NK-92 (cell line): ENCODE results near the gene DESI2.

Source experiments
- DNase-seq: peaks from one replicate; lab custom pipeline; 2025; ENCODE audit not compliant: unreplicated experiment; lab: John Stamatoyannopoulos, UW

Gene DESI2

DNA sequence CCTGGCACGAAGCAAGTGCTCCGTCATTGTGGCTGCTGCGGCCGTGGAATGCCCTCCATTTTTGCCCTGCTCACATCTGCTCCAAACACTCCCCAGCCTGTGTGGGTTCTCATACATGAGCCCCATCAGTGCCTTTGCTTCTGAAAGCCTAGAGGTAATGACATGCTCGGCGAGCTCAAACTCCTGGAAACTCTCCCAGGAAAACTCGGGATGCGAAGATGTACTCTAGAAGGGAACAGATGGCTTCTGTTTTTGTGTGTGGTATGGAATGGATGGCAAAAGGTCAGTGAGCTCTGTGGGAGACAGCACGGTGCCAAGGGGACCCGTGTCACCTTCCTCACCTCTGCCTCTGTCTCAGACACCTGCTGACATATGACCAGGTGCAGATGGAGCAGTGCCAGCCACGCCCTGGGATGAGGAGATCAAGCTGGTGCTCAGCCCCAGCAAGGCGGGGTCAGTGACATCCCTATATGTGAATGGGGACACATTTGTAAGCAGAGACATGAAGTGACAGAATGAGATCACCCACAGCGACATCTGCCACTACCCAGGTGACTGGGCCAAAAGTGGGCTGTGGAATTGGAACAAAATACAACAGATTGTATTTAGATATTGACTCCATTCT, 98.5 kb downstream of the DESI2 start:
- no peak for DNase-seq

DNA sequence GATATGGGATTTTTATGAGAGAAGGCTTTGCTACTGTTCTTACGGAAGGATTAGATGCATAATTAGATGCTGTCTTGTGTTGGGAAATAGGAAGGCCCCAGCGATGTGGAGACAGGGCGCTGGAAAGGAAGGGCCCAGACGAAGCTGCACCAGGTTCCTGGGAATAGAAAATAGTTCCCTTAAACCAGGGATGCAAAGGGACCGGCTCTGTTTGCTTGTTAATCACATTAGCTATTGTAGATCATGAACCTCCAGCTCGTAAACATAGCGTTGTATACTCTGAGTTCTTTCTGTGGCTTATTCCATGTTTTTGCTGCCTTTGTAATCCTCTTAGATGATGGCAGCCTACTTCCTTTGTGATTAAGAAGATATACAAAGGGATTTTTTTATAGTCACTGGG, 102.7 kb downstream of the DESI2 start:
- no peak for DNase-seq

DNA sequence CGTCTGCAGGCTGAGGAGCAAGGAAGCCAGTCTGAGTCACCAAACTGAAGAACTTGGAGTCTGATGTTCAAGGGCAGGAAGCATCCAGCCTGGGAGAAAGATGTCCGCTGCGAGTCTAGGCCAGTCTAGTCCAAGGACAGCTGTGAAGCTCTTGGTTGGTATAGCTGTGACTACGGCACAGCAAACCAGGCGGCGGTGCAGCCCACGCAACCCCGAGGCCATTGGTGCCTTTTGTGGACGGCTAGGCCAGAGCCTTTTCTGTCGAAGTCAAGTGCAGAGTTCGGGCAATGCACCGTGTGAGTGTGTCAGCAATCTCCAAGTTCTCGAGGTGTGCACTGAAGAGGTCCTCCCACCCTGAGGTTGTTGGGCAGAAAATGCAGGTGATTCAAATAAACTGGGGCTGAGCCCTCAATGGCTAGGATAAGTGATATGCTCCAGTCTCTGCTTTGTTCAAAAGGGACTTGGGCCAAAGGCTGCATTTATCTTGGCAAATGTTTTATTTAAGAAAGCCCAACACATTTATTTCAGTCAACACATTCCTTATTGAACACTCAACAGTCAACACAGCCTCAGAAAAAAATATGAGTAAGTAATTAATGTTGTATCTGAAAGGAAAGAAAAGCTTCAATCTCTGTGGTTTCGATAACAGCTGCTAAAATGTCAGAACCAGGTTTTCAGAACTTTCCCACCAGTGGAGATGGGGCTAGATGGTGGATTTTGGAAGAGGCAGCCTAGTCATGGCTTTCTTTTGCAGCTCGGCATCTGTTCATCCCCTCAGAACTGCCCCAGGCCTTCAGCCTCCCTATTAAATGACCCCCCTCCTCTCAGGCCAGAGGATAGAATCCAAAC, 104.4 kb downstream of the DESI2 start:
- DNase-seq, result no peak
